HepG2 (cell line): Measurements from ENCODE around the gene TRAPPC12. TPM values are rescaled to one million over a fixed set of nuclear protein-coding genes. Genes with fewer than 3 reads are reported as not detected.

Source experiments
- ATAC-seq: fragments of 200-7000 bp; cut with Tn5 transposase; 3 replicates; pipeline ENCODE4 v1.9.1; 2020; ENCODE audit warnings: mild to moderate bottlenecking, moderate library complexity
- BruUV-seq: library from RNA; stranded (reverse); fragments of 400-500 nt; replicated peaks from 2 replicates; lab custom pipeline; 2021; lab: Mats Ljungman, UMichigan
- CTCF ChIA-PET: fragments of 300-600 bp; formaldehyde crosslinking; extraction: SDS; loops from one replicate; lab custom pipeline; 2021; ENCODE audit warnings: low total read pairs, inconsistent platforms, low intra/inter-chr PET ratio; lab: Yijun Ruan, JAX
- POLR2A ChIA-PET: fragments of 350-600 bp; sonication (Branson Sonifier 250); formaldehyde crosslinking; loops from one replicate; lab custom pipeline; 2020; ENCODE audit warnings: antibody characterized with exemption, inconsistent platforms; lab: Yijun Ruan, JAX
- DNase-seq: peaks from one replicate; pipeline ENCODE4 v3.0.0-alpha.2; 2015; ENCODE audit warnings: low spot score
- FAIRE-seq: peaks from 3 replicates; lab custom pipeline; 2011; peaks lifted over from hg19 to GRCh38; lab: Jason Lieb, UNC
- H2AFZ ChIP-seq: one replicate; pipeline ENCODE4 v1.6.1; 2011; ENCODE audit warnings: low read length, inconsistent platforms
- H3K27ac ChIP-seq: fragments of 300-600 bp; 3 replicates; pipeline ENCODE4 v1.8.0; 2011; ENCODE audit warnings: mixed run types, mild to moderate bottlenecking, mixed read lengths, low read length, inconsistent platforms; ENCODE audit not compliant: insufficient read depth; ENCODE audit errors: extremely low read length
- H3K27me3 ChIP-seq, 2 experiments: fragments of 200-600 bp in 1 of 2; 2 replicates in 1 of 2; 3 replicates in 1 of 2; pipeline versions ENCODE4 v1.6.0 to v1.8.0; 2011; ENCODE audit warnings: low read length in 2 of 2, mild to moderate bottlenecking in 2 of 2, moderate library complexity in 2 of 2, inconsistent platforms in 1 of 2; ENCODE audit not compliant: insufficient read depth in 2 of 2, control insufficient read depth in 1 of 2
- H3K36me3 ChIP-seq, 2 experiments: fragments of 200-600 bp in 1 of 2; replicated peaks in 1 of 2; 2 replicates in 1 of 2; 3 replicates in 1 of 2; pipeline versions ENCODE4 v1.5.1 to v1.8.0; 2011; ENCODE audit warnings: low read length in 2 of 2, inconsistent platforms in 1 of 2; ENCODE audit not compliant: insufficient read depth in 2 of 2, control insufficient read depth in 1 of 2
- H3K4me1 ChIP-seq: 2 replicates; pipeline ENCODE4 v1.5.1; 2012; ENCODE audit warnings: low read length, inconsistent platforms; ENCODE audit not compliant: insufficient read depth
- H3K4me2 ChIP-seq: 2 replicates; pipeline ENCODE4 v1.6.0; 2011; ENCODE audit warnings: low read depth, low read length, inconsistent platforms
- H3K4me3 ChIP-seq, 3 experiments: fragments of 200-600 bp in 1 of 3; sonication (generic), shearing (Covaris generic) in 1 of 3; replicated peaks in 1 of 3; 2 replicates each; pipeline ENCODE4 v1.5.1; 2011 to 2016; ENCODE audit warnings: low read length in 3 of 3, inconsistent platforms in 2 of 3, low read depth in 2 of 3, mild to moderate bottlenecking in 2 of 3, control low read depth in 1 of 3, mixed read lengths in 1 of 3; ENCODE audit not compliant: insufficient read depth in 1 of 3
- H3K79me2 ChIP-seq: one replicate; pipeline ENCODE4 v1.6.1; 2011; ENCODE audit warnings: low read length, inconsistent platforms; ENCODE audit not compliant: insufficient read depth
- H3K9ac ChIP-seq: 2 replicates; pipeline ENCODE4 v1.6.0; 2011; ENCODE audit warnings: mild to moderate bottlenecking, low read depth, low read length, inconsistent platforms; ENCODE audit not compliant: insufficient read depth
- H3K9me3 ChIP-seq: 2 replicates; pipeline ENCODE4 v1.5.1; 2012; ENCODE audit warnings: mild to moderate bottlenecking, low read length
- H4K20me1 ChIP-seq: 2 replicates; pipeline ENCODE4 v1.6.0; 2011; ENCODE audit warnings: inconsistent platforms, mild to moderate bottlenecking, low read length, moderate library complexity; ENCODE audit not compliant: insufficient read depth
- DPF2 ChIP-seq: sonication (generic); formaldehyde crosslinking; IDR thresholded peaks from 2 replicates; pipeline ENCODE4 v1.4.0; 2020; ENCODE audit warnings: mild to moderate bottlenecking, low read depth, missing genetic modification reagents, borderline replicate concordance
- FOSL2 ChIP-seq: sonication (generic); formaldehyde crosslinking; IDR thresholded peaks from 2 replicates; pipeline ENCODE4 v1.4.0; 2020; ENCODE audit warnings: missing genetic modification reagents
- SETDB1 ChIP-seq: sonication (generic); formaldehyde crosslinking; IDR thresholded peaks from 2 replicates; pipeline ENCODE4 v1.5.1; 2020; ENCODE audit warnings: missing genetic modification reagents, mild to moderate bottlenecking, borderline replicate concordance
- SOX5 ChIP-seq: IDR thresholded peaks from 2 replicates; pipeline ENCODE4 v1.6.1; 2016; ENCODE audit warnings: borderline replicate concordance
- ZNF282 ChIP-seq: fragments of 450-650 bp; IDR thresholded peaks from 2 replicates; pipeline ENCODE4 v1.6.1; 2018; ENCODE audit not compliant: partially characterized antibody
- ZNF546 ChIP-seq: sonication (generic); formaldehyde crosslinking; conservative IDR thresholded peaks from 2 replicates; pipeline ENCODE4 v1.8.1; 2023; ENCODE audit warnings: mild to moderate bottlenecking, missing genetic modification reagents
- WGBS: methylation state at CpG from one replicate; pipeline ENCODE4 v1.1.6; 2017; ENCODE audit warnings: low lambda C conversion rate; 5-methylcytosine and 5-hydroxymethylcytosine counted together
- in situ Hi-C: cut with HindIII; loops from 2 replicates; pipeline ENCODE4 v1.10.0; 2017; ENCODE audit warnings: low pct_unique_long_range_greater_than_20kb; ENCODE audit not compliant: extremely low pct_ligation_motif_present
- intact Hi-C: fragments of 100-400 bp; cut with micrococcal nuclease; formaldehyde crosslinking; loops from one replicate; pipeline ENCODE4 v1.10.0; 2022; ENCODE audit not compliant: unreplicated experiment
- polyA plus RNA-seq, 8 experiments: library from polyadenylated mRNA; depleted of rRNA in 3 of 8; stranded (reverse) in 7 of 8; unstranded in 1 of 8; fragments of >200 nt; fragmentation: Illumina TruSeq in 4 of 8; extraction: Trizol in 4 of 8; gene quantifications; 2 replicates each; pipeline versions ENCODE4 v1.2.1 to v1.2.3, GENCODE V29; 2011 to 2016; ENCODE audit warnings: low read depth in 4 of 8, missing spikeins in 1 of 8, mixed read lengths in 1 of 8; ENCODE audit not compliant: insufficient read depth in 1 of 8
- total RNA-seq, 5 experiments: library from RNA; depleted of rRNA; stranded (reverse); fragments of >200 nt; fragmentation: Illumina TruSeq; extraction: Trizol; gene quantifications; 2 replicates each; pipeline ENCODE4 v1.2.3, GENCODE V29; 2016; ENCODE audit warnings: low read depth in 1 of 5
- TF ChIP-seq, protein P1 (sequence below): sonication (generic); formaldehyde crosslinking; IDR thresholded peaks from 2 replicates; pipeline ENCODE4 v1.8.1; 2023; ENCODE audit warnings: missing genetic modification reagents, inconsistent platforms, borderline replicate concordance

TRAPPC12 gene
- total and polyA plus RNA-seq, 2 of the 13 experiments (the other 11 are each of a cell fraction or from before 2014, with no cell fraction given) = 46.4 to 97.7 TPM

DNA sequence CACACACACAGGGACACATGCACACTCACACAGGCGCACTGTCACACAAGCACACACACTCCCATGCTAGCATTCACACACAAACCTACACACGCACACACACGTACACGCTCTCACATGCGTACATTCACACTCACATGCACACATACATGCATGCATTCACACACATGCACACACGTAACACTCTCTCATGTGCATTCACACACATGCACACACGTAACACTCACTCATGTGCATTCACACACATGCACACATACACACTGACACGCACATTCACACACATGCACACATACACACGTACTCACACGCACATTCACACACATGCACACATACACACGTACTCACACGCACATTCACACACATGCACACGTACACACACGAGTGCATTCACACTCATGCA is 123.6 kb downstream of the TRAPPC12 start (continued):
- TF ChIP-seq SOX5 (CRISPR knock-in tag) (no peak), DPF2 (CRISPR knock-in tag) (no peak), ZNF282 (no peak), ZNF546 (CRISPR knock-in tag) (no peak)

DNA sequence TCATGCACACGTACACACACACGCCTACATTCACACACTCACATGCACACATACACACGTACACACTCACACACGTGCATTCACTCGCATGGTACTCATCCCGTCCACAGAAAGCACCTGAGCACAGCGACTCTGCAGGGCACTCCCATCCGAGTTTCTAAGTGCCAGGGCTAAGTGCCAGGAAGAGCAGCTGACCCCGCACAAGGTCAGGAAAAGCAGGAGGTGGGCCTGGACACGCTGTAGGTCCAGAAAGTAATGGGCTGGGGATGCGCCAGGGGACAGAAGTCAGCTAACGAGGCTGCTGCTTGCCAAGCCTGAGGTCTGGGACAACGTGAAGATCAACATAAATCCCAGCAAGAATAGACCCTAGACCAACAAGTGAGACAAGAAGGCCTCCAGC is 124.0 kb downstream of the TRAPPC12 start:
- CTCF ChIA-PET = no interaction called here
- Histone ChIP-seq H3K4me1 (peaks cover 12% of the 10 kb centered on the region), H3K79me2 (peaks cover 22% of the 10 kb centered on the region), H3K4me2 (no peak overlapping the region), H3K9ac (no peak overlapping the region), H2AFZ (no peak overlapping the region), H3K4me3 (no peak overlapping the region), H3K27me3 (no peaks in the 10 kb centered on the region), H4K20me1 (no peaks in the 10 kb centered on the region), H3K36me3 (peaks cover 24 to 77% of the 10 kb centered on the region in 2 experiments; a peak in 4 of 5 replicates), H3K9me3 (no peaks in the 10 kb centered on the region), H3K27ac (no peak overlapping the region)
- intact Hi-C loops = no loop called here
- BruUV-seq = no TSS peak
- ATAC-seq (no peak), FAIRE-seq (no peak)
- POLR2A ChIA-PET = no interaction called here
- WGBS = 96% methylated on average over 13 of the region's 13 CpGs
- in situ Hi-C loops = no loop called here
- TF ChIP-seq FOSL2 (CRISPR knock-in tag) (no peak), SETDB1 (CRISPR knock-in tag) (no peak)
- TF ChIP-seq, protein P1, sequence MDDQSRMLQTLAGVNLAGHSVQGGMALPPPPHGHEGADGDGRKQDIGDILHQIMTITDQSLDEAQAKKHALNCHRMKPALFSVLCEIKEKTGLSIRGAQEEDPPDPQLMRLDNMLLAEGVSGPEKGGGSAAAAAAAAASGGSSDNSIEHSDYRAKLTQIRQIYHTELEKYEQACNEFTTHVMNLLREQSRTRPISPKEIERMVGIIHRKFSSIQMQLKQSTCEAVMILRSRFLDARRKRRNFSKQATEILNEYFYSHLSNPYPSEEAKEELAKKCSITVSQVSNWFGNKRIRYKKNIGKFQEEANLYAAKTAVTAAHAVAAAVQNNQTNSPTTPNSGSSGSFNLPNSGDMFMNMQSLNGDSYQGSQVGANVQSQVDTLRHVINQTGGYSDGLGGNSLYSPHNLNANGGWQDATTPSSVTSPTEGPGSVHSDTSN = no peak
- TF ChIP-seq, all 625 proteins: peak for 0
- DNase-seq = no peak
